C4-2B (cell line): ENCODE results near the gene EVI5L.

Experiments used
- ZFX ChIP-seq: fragments of 450-650 bp; IDR thresholded peaks from 2 replicates; pipeline ENCODE4 v1.6.1; 2017
- TF ChIP-seq, protein P1 (sequence below): fragments of 450-650 bp; conservative IDR thresholded peaks from 2 replicates; pipeline ENCODE4 v1.5.1; 2017; ENCODE audit warnings: mild to moderate bottlenecking

DNA sequence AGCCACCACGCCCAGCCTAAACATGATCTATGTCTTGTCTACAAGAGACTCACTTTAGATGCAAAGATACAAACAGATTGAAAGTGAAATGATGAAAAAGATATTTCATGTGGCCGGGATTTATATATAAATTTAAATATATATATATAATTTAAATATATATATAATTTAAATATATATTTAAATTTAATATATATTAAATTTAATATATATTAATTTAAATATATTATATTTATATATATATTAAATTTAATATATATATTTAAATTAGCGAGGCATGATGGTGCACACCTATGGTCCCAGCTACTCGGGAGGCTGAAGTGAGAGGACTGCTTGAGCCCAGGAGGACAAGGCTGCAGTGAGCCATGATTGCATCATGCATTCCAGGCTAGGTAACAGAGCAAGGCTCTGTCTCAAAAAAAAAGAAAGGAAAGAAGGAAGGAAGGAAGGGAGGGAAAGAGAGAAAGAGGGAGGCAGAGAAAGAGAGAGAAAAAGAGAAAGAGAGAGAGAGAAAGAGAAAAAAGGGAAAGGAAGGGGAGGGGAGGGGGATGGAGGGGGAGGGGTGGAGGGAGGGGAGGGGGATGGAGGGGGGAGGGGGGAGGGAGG lies 7.0 kb upstream of the EVI5L start:
- TF ChIP-seq, protein P1, sequence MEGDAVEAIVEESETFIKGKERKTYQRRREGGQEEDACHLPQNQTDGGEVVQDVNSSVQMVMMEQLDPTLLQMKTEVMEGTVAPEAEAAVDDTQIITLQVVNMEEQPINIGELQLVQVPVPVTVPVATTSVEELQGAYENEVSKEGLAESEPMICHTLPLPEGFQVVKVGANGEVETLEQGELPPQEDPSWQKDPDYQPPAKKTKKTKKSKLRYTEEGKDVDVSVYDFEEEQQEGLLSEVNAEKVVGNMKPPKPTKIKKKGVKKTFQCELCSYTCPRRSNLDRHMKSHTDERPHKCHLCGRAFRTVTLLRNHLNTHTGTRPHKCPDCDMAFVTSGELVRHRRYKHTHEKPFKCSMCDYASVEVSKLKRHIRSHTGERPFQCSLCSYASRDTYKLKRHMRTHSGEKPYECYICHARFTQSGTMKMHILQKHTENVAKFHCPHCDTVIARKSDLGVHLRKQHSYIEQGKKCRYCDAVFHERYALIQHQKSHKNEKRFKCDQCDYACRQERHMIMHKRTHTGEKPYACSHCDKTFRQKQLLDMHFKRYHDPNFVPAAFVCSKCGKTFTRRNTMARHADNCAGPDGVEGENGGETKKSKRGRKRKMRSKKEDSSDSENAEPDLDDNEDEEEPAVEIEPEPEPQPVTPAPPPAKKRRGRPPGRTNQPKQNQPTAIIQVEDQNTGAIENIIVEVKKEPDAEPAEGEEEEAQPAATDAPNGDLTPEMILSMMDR: no peak
- no peak for TF ChIP-seq ZFX
